DMS79 treated with DMSO at 0.1 percent for 48 hours (cell line): Measurements from ENCODE around the gene NT5DC2.

ENCODE experiments used
- DNase-seq: peaks from one replicate; lab custom pipeline; 2025; lab: John Stamatoyannopoulos, UW

The NT5DC2 gene

DNA sequence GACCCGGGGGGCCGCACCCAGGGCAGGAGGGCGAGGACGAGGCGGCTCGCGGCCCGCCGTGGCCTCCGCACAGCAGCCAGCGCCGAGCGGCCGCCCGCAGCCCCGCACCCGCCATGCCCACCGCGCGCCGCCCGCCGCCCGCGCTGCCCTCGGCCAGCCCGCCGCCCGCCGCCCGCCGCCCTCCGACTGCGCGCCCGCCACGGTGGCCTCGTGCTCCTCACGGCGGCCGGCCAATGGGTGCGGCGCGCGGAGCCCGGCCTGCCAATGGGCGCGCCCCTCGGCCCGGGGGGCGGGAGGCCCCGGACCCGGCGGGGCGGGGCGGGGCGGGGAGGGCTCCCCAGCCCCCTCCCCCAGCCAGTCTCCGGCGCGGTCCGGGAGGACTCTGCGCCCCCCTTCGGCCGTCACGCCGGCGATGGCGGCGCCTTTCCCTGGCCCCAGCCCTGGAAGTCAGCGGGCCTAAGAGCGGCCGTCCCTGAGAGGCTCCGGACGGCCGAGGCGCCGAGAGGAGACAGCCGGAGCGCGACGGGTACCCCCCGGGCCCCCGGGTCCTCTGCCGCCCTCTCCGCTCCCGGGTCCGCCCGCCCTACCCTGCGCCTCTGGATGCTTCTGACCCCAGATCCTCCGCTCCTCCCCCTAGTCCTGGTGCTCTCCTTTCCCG, at the start of gene NT5DC2:
NT5DC2 (minus strand) TSS at position 235 of the 658 bp plus-strand sequence; CDS start at position 115, 120 bp downstream.
- DNase-seq, result peak; percentile 10

DNA sequence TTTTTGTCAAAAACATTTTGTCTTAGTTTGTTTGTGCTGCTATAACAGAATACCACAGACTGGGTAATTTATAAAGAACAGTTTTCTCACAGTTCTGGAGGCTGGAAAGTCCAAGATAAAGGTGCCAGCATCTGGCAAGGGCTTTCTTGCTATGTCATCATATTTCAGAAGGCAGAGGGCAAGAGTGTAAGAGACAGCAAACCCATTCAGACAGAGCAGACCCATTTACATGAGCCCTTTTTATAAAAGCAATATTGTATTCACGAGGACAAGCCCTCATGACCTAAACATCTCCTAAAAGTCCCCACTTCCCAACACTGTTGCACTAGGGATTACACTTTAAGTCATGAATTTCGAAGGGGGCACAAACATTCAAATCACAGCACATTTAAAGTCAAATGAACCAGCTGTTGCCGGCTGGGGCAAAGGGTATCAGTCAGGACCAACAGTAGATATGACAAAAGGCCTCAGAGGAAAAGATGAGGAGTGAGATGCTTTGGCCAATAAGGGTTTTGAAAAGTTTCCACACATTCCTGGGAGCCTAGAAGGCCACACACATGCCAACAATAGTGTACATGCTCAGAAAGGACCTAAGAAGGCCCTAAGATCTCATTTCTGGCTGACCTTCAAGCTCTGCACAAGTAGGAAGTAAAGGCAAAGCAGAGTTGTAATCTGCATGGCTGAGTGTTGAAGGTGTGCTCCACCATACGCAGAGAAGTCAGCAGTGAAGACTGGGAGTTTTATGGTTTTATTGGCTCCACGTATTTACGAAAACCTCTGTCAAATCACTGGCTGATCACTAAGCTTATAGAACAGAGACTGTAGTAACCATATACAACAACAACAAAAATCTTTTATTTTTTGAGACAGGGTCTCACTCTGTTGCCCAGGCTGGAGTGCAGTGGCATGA, 40.7 kb upstream of the NT5DC2 start:
- no peak for DNase-seq

DNA sequence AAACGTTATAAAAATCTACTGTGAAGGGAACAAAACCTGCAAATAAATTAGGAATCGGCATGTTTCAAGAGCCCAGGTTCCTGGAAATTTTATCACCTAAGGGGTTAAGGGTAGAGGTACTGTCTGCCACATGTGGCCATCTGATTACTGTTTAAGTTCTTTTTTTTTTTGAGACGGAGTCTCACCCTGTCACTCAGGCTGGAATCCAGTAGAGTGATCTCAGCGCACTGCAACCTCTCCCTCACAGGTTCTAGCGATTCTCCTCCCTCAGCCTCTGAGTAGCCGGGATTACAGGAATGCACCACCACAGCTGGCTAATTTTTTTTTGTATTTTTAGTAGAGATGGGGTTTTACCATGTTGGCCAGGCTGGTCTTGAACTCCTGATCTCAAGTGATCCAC, 38.6 kb upstream of the NT5DC2 start:
- DNase-seq, result no peak

DNA sequence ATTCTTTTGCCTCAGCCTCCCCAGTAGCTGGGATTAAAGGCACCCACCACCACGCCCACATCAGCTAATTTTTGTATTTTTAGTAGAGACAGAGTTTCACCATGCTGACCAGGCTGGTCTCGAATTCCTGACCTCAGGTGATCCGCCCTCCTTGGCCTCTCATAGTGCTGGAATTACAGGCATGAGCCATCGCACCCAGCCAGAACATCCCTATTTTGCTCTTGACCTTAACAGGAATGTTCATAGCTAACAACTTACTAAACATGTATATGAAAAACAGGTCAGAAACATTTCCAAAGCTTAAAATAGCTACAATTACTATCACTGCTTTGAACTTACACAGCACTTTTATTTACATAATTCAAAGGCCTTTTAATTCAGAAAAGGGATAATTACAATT, 36.4 kb upstream of the NT5DC2 start:
- DNase-seq, result no peak

DNA sequence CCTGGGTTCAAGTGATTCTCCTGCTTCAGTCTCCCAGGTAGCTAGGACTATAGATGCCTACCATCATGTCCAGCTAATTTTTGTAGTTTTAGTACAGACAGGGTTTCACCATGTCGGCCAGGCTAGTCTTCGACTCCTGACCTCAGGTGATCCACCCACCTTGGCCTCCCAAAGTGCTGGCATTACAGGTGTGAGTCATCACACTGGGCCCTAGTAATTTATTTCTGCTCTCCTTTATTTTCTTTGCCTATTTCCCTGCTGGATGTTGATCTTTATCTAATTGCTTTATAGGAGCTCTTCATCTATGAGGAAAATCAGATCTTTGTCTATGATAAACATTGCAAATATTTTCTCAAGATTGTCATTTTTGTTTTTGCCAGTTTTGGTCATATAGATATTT, 34.4 kb upstream of the NT5DC2 start:
- no peak for DNase-seq

DNA sequence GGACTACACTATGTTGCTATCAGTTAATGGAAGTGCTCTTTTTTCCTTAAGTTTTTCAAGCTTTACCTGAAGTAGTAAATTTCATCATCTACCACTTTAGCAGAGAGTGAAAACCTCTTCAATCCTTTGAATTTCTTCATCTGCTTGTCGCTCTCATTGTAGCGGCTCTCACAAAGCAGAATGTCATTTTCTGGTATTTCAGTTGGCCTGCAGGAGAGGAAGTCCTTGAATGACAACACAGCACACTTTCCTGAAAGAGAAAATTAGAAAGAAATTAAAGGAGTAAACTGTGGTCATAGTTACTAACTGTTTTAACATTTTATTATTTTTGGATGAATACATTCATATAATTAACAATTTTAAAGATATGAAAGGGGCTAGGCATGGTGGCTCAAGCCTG, 30.3 kb upstream of the NT5DC2 start:
- DNase-seq, result no peak

DNA sequence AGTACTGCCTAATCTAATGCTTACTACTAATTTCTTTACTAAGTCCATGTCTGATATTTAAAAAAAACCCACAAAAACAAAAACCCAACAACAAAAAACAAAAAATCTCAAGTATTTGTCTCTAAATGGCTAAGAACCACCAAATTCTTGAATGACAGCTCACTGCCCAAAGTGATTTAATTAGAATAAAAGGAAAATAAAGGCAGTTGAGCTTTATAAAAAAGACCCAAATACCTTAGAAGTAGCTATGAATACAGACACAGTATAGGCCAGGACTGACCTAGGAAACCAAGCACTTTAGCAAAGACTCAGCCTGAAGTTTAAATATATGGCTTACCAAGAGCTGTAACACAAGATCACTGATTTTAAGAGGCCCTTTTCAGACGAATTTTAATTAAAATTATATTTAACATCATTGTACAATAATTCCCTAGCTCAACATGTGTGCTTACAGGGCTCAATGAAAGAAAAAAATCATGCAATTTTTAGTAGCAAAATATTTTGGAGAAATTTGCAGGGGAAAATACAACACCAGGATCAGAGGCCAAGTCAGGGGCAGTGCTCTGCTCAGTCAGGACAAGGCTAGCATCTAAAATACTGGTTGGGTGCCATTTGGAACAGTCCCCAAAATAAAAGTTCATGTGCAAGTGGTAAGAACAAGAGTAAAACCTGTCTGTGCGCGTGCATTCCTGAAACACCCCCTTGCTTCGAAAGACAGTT, 27.5 kb upstream of the NT5DC2 start:
- DNase-seq, result no peak

DNA sequence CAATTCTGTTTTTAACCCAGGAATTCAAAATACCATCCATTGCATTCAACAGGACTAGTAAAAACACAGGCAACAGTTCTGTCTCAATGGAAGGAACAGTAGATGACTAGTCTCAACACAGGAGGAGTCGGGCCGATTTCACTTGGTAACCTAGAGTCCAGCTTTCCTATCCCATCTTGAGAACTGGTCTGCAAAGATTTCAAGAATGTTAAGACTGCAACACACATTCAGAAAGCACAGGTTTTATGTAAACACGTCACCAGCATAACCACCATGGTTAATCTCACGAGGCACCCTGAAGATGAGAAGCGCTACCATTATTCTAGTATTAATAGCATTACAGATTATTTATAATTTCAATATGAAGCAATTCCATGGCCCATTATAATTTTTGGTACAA, 24.8 kb upstream of the NT5DC2 start:
- DNase-seq, result no peak

DNA sequence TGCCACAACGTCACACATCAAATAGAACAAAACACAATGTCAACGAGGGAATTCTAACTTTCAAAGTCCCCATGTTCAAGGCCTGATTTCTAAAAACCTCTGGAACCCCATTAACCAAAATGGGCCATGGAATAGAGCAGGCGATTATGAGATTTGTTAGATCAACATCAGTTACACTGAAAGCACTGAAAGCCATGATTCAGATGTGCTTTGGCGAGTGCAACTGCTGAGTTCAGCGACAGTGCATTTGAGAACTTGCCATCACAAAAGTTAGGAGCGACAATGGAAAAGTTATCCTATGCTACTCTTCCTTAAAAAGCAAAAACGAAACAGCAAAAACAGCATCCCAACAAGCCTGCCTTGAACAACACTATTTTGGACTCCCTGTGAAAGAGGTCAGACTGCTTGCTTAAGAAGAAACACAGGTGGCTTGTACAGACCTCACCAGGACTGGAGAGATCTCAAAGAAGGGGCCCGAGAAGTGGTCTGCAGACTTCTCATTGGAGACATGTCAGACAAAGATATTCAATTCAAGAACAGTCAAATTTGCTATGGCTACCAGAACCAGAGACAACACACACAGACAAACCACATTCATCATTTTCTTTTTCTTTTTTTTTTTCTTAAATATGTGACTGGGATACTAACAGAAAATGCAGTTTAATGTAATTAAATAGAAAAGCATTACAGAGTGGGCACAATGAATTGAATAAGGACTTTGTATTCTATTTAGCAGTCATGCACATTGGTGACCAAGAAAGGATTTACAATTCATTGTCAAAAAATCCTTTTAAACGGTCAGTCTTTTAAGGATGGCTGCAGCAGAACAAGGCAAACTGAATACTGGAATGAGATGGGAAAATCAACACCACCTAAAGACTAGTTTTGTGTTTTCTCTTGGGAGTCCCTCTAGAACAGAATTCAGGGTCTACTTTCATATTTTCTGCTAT, 23.6 kb upstream of the NT5DC2 start:
- DNase-seq, result no peak

DNA sequence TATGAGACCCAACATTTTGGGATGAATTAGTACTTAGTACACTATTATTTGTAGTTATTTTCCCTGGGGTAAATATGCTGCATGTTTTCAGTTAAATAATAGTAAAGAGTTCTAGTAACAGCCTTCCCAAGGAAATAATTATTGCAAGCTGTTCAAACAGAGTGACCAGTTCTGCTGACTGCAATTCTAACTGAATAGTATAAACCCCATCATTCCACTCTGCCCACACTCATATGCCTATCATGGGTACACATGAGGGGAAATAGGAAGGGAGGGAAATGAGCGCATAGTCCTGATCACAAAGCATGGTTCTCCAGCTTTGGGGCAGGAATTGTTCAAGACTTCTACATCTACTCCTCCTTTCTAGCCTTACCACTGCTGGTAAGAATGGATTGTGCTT, 21.4 kb upstream of the NT5DC2 start:
- DNase-seq, result no peak

DNA sequence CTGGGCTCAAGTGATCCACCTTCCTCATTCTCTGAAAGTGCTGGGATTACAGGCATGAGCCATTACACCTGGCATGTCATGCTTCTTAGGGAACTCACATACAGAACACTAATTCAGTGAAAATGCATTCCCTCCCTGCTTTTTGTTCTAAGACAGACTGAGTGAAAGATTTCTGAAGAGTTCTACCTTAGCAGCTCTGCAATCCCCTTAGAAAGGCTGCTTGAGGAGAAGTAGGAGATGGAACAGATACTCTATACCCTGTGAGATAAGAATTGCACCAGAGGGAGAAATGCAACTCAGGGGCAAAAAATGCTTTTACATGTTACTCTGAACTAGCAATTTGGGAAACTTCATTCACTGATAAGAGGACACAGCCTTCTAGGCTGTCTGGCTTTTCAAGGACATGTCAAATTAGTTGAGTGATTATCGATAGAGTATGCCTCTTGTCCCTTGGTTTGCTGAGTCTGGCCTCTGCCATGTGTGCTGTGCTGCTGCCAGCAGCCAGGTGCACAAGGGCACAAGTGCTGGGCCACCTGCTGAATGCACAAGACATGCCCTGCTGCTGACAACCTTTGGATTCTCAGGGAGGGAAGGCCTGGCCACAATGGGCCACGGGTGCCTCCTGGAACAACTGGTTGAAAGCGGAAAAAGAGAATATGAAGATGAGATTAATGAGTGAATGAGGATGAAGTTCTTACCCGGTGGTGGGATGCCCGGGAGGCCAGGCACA, 20.5 kb upstream of the NT5DC2 start:
- DNase-seq, result peak; percentile 27

DNA sequence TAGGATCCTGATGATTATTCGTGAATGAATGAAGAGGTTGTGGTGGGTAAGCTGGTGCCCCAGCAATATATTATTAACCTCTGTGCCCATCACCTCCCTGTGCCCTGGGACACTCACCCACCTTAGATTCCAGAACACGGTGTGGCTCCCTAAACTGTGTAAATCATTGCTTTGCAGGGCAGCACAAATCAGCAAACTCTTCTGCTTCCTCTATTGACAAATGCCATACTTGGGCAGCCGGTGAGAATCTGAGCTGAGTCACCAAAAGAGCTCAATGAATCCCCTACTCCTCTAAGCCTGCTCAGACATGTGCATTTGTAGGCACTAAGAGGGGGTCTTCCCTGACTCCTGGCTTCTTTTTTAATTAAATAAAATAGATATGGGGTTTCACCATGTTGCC, 18.4 kb upstream of the NT5DC2 start:
- DNase-seq, result no peak

DNA sequence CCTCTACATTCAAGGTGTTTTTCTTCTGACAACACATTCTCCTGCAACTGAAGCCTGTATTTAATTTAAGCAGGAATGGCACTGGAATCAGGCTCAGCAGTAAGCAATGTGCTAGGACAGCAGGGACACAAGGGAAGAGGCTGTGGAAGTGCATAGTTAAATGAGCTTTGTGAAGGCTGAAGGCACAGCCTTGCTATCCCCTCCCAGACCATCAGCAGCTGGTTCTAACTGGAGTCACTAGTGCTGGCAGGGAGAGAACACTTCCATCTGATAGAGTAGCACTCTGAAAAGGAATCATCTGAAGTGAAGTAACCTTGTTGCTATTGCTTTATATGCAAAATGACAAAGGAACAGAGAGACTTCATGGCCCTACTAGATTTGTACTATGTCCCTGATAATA, 17.5 kb upstream of the NT5DC2 start:
- no peak for DNase-seq

DNA sequence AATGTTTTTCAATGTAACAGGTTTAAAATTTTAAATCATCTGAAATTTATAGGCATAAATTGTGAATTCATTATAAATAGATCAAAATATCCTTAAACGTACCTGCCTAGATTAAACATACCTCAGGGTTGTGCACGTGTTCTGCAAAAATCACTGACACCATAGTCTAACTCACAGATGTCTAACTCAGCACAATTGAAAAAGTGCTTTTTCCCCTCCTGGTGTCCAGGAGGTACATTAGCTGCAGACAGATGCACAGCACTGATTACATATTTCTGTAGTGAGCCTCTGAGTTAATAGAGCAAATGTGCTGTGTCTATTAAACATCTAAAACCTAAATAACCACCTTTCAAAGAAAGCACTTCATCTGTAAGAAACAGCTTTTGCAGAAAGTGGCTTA, 13.5 kb upstream of the NT5DC2 start:
- no peak for DNase-seq

DNA sequence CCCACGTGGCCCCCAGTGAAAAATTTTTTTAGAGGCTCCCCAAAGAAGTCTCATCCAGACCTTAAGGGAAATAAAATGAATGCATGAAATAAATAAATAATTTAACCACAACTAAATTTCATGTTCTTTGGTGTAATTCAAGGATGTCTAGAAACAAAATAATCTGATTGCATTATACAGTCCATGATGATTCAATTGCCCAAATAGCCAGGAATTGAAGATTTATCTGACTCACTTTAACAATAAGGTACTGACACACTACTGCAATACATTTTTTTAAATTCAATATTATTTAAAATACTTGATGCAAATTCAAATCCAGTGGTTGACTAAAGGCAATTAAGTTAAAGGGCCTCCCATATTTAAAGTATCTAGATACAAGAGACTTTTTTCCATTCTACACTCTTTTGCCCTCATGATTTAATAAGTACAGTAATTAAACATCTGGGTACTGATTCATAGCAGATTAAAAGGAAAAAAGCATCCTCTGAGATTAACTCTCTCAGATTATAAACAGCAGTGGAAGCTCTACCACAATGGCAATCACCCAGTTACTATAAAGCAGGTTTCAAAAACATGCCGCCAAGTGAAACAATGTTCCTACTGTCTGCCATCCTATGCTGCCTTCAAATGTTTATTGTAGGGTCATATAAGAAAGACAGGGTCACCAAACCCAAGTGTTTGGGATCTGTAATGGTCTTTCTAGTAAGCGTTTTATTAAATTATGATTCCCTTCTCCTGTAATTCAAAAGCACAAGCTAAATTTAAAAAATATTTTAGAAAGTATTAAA, 12.6 kb upstream of the NT5DC2 start:
- DNase-seq, result no peak

DNA sequence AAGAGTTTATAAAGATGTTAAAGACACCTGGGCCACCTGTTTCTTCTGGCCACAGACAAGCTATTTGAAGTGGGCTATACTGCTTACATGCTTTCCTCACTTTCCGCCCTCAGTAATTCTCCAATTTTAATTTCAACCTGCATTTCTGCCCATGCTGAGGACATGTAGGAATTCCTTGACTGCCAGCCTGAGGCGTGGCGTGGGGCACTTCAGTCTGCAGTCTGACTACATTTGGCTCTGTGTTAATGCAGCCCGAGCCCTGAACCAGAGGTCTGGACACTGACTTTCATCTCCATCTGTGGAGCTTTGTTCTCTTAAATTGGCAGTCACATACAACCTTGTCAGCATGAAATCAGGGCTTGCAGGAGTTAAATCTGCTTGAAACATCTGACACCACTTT, 11.3 kb upstream of the NT5DC2 start:
- DNase-seq, result no peak

DNA sequence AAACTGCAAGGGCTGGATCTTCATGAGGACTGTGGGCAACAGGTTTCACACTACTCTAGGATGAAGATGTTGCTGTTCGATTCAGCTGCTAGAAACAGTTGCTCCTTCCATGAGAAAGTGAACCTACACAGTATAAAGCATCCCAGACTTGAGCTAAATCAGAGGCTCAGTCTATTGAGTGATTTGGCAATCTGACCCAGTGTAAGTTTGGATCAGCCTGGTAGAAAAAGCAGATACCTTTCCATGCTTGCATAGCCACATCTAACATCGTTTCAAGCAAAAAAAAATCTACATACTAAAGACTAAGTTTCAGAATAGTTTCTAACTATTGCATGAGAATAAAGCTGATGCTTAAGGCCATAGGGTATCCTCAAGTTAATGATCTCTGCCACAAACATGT, 7.4 kb upstream of the NT5DC2 start:
- DNase-seq, result no peak

DNA sequence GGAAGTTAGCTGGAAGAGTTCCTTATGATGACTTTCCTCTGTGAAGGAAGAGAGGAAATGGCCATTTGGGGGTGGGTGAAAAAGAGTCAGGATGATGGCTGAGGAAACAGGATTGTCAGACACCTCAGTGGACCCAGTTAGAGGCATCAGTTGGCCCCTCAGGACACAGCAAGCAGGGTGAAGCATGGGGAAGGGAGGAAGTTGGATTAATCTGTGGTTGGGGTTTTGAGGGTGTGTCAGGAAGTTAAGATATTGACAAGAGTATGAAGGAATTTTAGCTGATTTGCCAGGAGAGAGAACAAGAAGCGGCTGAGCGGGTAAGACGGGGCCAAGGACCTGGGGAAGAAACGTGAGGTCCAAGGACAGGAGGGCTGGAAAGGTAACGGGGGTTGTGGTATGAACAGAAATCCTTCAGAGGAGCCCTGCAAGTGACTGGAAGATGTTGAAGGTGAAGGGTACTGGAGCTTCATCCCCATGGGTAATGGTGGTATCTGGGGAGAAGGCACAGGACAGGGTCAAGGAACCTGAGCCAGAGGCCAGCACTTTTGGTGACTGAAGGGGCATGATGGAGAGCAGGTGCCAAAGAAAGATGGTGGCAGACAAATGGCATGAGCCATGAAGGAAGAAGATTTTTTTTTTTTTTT, 5.5 kb upstream of the NT5DC2 start:
- no peak for DNase-seq

DNA sequence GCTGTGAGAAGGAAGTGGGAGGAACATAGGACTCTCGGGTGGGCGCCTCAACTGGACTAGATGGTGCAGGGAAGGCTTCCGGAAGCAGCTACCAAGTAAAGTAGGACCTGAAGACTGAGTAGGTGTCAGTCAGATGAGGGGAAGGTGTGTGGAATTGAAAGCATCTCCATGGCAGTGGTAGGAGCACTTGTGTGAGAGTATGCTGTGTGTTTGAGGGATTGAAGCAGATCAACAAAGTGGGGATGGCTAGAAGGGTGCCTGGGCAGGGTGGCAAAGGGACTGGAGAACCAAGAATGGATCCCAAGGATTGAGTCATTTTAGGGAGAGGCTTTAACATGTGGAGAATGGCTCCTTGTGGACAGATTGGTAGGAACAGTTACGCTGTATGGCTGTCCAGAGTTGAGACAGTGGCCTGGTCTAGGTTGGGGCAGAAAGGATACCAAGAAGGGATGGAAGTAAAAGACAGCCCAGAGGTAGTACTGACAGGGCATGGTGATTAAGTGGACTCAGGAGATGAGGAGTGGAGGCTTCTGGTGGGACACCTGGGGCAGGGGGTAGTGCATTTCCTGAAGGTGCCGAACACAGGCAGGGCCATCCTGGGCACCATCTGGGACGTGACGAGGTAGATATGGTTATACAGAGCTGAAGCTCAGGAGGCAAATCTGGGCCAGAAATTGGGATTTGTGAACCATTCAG, 4.2 kb upstream of the NT5DC2 start:
- no peak for DNase-seq
